Measurements from ENCODE around the gene MRAP. TPM values are rescaled to one million over a fixed set of nuclear protein-coding genes. Genes with fewer than 3 reads are reported as not detected.
A peak's percentile ranks its signal among the peaks of the same experiment; 100 is the strongest.
"Not testable (repeated sequence)": the region's sequence is repeated elsewhere in the genome, so short reads cannot be mapped to it uniquely, and the experiment has no call there.

MRAP gene
- total RNA-seq, 4 donors from 2014 or later, result 0.45 to 1.4 (median 1.3) TPM; not detected in 1

DNA sequence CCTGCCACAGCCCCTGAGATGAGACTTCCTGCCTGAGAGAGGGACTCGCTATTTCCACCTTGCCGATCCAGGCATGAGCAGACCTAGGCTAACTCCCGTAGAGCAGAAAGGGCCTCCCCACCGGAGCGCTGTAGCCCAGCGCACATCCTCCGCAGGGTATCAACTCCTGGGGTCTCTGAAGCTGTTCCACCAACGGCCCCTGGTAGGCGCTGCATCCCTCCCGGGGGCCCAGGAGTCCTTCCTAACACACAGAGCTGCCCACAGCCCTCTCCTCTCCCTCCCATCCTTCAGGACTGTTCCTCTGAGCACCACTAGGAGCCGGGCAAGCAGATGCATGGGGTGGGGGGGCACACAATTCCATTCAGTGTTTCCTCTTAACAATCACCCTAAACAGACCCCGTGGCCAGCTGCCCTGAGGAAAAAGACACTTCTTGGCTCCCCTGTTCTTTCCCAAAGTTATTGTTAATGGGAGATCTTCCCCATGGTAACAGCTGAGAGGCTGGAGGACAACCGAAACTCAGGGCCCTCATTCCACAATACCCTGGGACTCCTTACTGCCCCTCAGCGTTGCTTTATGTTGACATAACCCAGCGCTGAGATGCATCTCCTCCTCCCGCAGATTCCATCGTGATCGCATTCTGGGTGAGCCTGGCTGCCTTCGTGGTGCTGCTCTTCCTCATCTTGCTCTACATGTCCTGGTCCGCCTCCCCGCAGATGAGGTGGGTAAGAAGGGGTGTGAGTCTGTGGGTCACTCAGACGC is 7.5 kb downstream of the MRAP start:
- DNase-seq (ENCODE audit: low spot score in 2 of 2), result no peak
- TF ChIP-seq POLR2A (IDR thresholded peaks at IDR 0.05), result no peak
- no peak for TF ChIP-seq CTCF (IDR thresholded peaks at IDR 0.05)
- 57 to 59% methylated on average over 22 of the region's 22 CpGs for WGBS, 2 donors

GRCh38 chr21:32307706-32308105 is 9.1 kb downstream of the MRAP start:
- no peak overlapping the region for H3K4me3 ChIP-seq (ENCODE audit: low read depth, poor library complexity, severe bottlenecking)
- WGBS, 2 donors, result 98 to 99% methylated on average over 4 of the region's 4 CpGs
- TF ChIP-seq CTCF (IDR thresholded peaks at IDR 0.05), result no peak
- TF ChIP-seq POLR2A (IDR thresholded peaks at IDR 0.05), result no peak
- intact Hi-C loops (cut with DNase I; ENCODE audit: low total_unique reads), result no loop called here
- no peak for DNase-seq (ENCODE audit: low spot score in 2 of 2)

More for the DNA sequence above, 7.5 kb downstream of the MRAP start:
- intact Hi-C loops (cut with DNase I; ENCODE audit: low total_unique reads), result no loop called here
- H3K4me3 ChIP-seq (ENCODE audit: low read depth, poor library complexity, severe bottlenecking), result no peak overlapping the region

GRCh38 chr21:32308696-32309095 is 10.0 kb downstream of the MRAP start:
- H3K4me3 ChIP-seq (ENCODE audit: low read depth, poor library complexity, severe bottlenecking), result no peak overlapping the region
- intact Hi-C loops (cut with DNase I; ENCODE audit: low total_unique reads), result no loop called here
- WGBS, 2 donors, result 98% methylated on average over 10 of the region's 10 CpGs
- DNase-seq (ENCODE audit: low spot score in 2 of 2), result no peak
- TF ChIP-seq POLR2A (IDR thresholded peaks at IDR 0.05) (no peak), CTCF (IDR thresholded peaks at IDR 0.05) (no peak)

DNA sequence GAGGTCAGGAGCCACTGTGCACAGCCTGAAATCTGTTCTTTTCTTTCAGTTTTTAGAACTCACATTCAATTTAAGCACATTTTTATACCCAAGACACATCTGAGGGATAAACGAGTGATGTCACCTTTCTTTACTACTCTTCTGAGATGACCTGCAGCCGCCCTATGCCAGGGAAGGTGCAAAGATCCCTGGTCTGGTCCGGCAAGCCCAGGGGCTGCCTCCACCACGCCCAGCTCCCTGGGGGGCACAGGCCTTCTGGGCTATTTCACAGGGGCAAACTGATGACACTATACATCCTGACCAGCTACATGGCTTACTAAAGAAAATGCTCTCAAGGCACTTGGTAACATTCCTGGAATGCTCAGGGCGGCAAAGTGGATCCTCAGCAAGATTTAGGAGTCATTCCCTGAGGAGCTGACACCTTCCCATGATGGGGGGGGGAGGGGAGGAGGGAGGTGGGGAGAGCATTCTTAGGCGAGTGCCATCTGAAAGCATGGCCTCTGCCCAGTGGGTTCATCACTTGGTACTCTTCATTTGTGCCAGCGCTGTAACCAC is 11.3 kb downstream of the MRAP start:
- no peak overlapping the region for H3K4me3 ChIP-seq (ENCODE audit: low read depth, poor library complexity, severe bottlenecking)
- peak in 1 of 2 donors; percentile 48 for DNase-seq (ENCODE audit: low spot score in 2 of 2)
- WGBS, 2 donors, result 92 to 93% methylated on average over 7 of the region's 7 CpGs
- intact Hi-C loops (cut with DNase I; ENCODE audit: low total_unique reads), result no loop called here
- no peak for TF ChIP-seq CTCF (IDR thresholded peaks at IDR 0.05)
- no peak for TF ChIP-seq POLR2A (IDR thresholded peaks at IDR 0.05)

DNA sequence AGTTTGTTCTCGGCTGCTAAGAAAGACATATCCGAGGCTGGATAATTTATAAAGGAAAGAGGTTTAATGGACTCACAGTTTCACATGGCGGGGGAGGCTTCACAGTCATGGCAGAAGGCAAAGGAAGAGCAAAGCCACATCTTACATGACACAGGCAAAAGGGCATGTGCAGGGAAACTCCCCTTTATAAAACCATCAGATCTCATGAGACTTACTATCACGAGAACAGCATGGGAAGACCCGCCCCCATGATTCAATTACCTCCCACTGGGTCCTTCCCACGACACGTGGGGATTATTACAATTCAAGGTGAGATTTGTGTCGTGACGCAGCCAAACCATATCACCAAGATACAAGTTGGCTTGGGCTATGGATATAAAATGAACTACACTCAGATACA is 12.3 kb downstream of the MRAP start:
- DNase-seq (ENCODE audit: low spot score in 2 of 2); intact Hi-C loops (cut with DNase I; ENCODE audit: low total_unique reads); H3K4me3 ChIP-seq (ENCODE audit: low read depth, poor library complexity, severe bottlenecking): not testable (repeated sequence)
- 91 to 92% methylated on average over 9 of the region's 9 CpGs for whole genome bisulfite sequencing, 2 donors

DNA sequence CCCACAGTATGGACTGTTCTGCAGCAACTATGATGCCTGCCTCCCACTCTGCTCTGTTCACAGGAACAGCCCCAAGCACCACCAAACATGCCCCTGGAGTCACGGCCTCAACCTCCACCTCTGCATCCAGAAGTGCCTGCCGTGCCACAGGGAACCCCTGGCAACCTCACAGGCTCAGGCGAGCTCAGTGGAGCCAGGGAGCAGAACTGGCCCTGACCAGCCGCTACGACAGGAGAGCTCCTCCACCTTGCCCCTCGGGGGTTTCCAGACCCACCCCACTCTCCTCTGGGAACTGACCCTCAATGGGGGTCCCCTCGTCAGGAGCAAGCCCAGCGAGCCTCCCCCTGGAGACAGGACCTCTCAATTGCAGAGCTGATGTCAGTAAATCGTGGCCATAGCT is 13.0 kb downstream of the MRAP start:
- intact Hi-C loops (cut with DNase I; ENCODE audit: low total_unique reads), result no loop called here
- no peak overlapping the region for H3K4me3 ChIP-seq (ENCODE audit: low read depth, poor library complexity, severe bottlenecking)
- WGBS, 2 donors, result 93 to 99% methylated on average over 6 to 9 of the region's 9 CpGs
- peak in 1 of 2 donors; percentile 75 for DNase-seq (ENCODE audit: low spot score in 2 of 2)
- TF ChIP-seq POLR2A (IDR thresholded peaks at IDR 0.05) (no peak), CTCF (IDR thresholded peaks at IDR 0.05) (no peak)
